Lower lobe of right lung (tissue), 2 donors: ENCODE data around the gene TMEM54. TPM values are rescaled to one million over a fixed set of nuclear protein-coding genes. Genes with fewer than 3 reads are reported as not detected.

Experiments
- ATAC-seq, 2 donors: fragments of 200-7000 bp; cut with Tn5 transposase; one replicate each; pipeline ENCODE4 v1.9.1; 2020 to 2022; ENCODE audit warnings: mild to moderate bottlenecking in 2 of 2, moderate library complexity in 2 of 2
- DNase-seq: peaks from one replicate; pipeline ENCODE4 v3.0.0-alpha.2; 2020
- H3K27ac ChIP-seq: fragments of 200-600 bp; one replicate; pipeline ENCODE4 v1.8.0; 2022
- H3K27me3 ChIP-seq: fragments of 200-600 bp; one replicate; pipeline ENCODE4 v1.8.0; 2022; ENCODE audit warnings: low read depth
- H3K36me3 ChIP-seq: fragments of 200-600 bp; one replicate; pipeline ENCODE4 v1.8.0; 2022; ENCODE audit warnings: mild to moderate bottlenecking
- H3K4me1 ChIP-seq: fragments of 200-600 bp; one replicate; pipeline ENCODE4 v1.8.0; 2022
- H3K4me3 ChIP-seq: fragments of 200-600 bp; one replicate; pipeline ENCODE4 v1.8.0; 2022; ENCODE audit warnings: mild to moderate bottlenecking
- H3K9me3 ChIP-seq: fragments of 200-600 bp; one replicate; pipeline ENCODE4 v1.8.0; 2022
- intact Hi-C: fragments of 100-400 bp; cut with DNase I; formaldehyde crosslinking; loops from one replicate; pipeline ENCODE4 v1.11.0; 2022
- total RNA-seq: library from RNA; stranded (reverse); fragmentation: NEBNext Ultra II Directional; extraction: Animal tissue kit (Norgen Biotek cat#: 25700); gene quantifications from one replicate; pipeline ENCODE4 v1.2.1, GENCODE V29; 2021
- TF ChIP-seq, protein P1 (sequence below): fragments of 200-600 bp; IDR thresholded peaks from one replicate; pipeline ENCODE4 v1.8.0; 2022; ENCODE audit warnings: antibody characterized with exemption, mild to moderate bottlenecking
- donor health status: DM: no; HTN: yes; CAD: no; lungs with severe emphysema.

Gene TMEM54
- total RNA-seq, 1 donor from 2014 or later, result 44.0 TPM

DNA sequence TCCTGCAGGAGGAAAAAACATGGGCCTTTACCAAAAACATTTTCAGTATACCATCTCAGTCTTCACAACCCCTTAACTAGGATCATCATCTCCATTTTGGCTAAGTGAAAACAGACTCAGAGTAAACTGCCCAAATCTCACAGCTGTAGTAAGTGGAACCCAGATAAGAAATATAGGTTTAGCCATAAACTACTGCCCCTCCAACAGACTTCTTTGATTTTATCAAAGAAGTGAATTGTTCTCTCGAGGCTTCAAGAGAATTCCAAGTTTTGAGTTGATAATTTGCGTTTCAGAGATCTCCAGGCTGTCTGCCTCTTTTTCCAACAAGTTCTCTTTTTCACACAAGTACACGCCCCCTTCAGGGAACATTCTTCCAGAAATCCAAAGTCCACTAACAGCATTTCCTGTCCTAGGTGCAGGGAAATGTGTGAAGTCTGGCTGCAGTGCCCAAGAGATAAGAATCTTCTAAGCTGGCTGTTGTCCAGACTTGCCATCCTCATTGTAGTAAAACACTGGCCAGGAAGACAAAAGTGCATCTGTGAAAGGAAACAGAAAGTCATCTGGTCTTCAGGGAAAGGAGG lies 32.6 kb upstream of the TMEM54 start:
- Histone ChIP-seq H3K27ac (peak overlapping the region; percentile 1), H3K36me3 (peaks cover 39% of the 10 kb centered on the region), H3K4me3 (no peak overlapping the region), H3K9me3 (no peaks in the 10 kb centered on the region), H3K4me1 (peaks cover 15% of the 10 kb centered on the region), H3K27me3 (no peaks in the 10 kb centered on the region)
- TF ChIP-seq, protein P1, sequence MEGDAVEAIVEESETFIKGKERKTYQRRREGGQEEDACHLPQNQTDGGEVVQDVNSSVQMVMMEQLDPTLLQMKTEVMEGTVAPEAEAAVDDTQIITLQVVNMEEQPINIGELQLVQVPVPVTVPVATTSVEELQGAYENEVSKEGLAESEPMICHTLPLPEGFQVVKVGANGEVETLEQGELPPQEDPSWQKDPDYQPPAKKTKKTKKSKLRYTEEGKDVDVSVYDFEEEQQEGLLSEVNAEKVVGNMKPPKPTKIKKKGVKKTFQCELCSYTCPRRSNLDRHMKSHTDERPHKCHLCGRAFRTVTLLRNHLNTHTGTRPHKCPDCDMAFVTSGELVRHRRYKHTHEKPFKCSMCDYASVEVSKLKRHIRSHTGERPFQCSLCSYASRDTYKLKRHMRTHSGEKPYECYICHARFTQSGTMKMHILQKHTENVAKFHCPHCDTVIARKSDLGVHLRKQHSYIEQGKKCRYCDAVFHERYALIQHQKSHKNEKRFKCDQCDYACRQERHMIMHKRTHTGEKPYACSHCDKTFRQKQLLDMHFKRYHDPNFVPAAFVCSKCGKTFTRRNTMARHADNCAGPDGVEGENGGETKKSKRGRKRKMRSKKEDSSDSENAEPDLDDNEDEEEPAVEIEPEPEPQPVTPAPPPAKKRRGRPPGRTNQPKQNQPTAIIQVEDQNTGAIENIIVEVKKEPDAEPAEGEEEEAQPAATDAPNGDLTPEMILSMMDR, result no peak
- intact Hi-C loops, result no loop called here
- DNase-seq (no peak), ATAC-seq (peak in 1 of 2 donors; percentile 18)

DNA sequence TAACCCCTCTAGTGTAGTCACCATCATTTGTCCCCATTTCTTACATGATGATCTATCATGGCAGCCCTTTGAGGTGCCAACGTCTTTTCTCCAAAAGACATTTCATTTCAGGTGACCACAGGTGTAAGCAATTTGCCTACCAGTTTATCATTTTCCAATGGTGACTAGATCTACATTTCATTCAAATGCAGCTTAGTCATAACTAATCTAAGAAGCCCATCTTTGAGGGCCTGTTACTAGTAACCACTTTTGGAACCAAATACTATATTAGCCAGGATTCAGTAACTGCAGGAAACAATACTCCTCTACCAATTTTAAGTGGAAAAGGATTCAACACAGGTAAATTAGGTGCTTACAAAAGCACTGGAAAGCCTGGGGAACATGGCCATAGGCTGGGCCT lies 30.6 kb upstream of the TMEM54 start:
- no peaks in the 10 kb centered on the region for H3K27me3 ChIP-seq
- no peaks in the 10 kb centered on the region for H3K9me3 ChIP-seq
- peaks cover 18% of the 10 kb centered on the region for H3K36me3 ChIP-seq
- ATAC-seq (no peak), DNase-seq (no peak)
- intact Hi-C loops, result no loop called here
- H3K4me3 ChIP-seq, result no peak overlapping the region
- TF ChIP-seq, protein P1, result no peak
- peaks cover 15% of the 10 kb centered on the region for H3K4me1 ChIP-seq
- no peak overlapping the region for H3K27ac ChIP-seq

DNA sequence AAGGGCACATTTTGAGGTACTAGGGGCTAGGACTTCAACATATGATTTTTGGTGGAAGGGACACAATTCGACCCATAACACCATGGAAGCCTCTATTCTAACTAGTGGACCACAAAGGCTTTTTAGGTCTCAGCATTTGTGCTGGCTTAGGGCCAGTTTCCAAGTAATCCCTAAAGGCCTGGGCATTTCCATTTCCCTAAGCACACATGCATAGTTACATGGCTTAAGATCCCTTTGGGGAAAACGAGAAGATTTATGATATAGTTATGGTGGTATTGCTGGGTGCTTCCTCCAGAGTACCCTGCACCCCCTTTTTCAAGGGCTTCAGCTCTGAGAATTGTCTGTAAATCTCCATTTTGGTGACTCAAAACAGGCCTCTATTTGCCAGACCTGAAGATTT lies 28.2 kb upstream of the TMEM54 start:
- Histone ChIP-seq H3K4me3 (no peak overlapping the region), H3K36me3 (no peaks in the 10 kb centered on the region), H3K27me3 (peaks cover 5% of the 10 kb centered on the region), H3K9me3 (no peaks in the 10 kb centered on the region), H3K4me1 (peaks cover 32% of the 10 kb centered on the region), H3K27ac (no peak overlapping the region)
- ATAC-seq (no peak), DNase-seq (no peak)
- TF ChIP-seq, protein P1, result no peak
- intact Hi-C loops, result no loop called here

- ATAC-seq (no peak), DNase-seq (no peak)
- H3K36me3 ChIP-seq, result no peaks in the 10 kb centered on the region
- TF ChIP-seq, protein P1, result no peak
- H3K27me3 ChIP-seq, result peaks cover 9% of the 10 kb centered on the region
- H3K4me1 ChIP-seq, result peaks cover 26% of the 10 kb centered on the region
- H3K4me3 ChIP-seq, result no peak overlapping the region
- no peaks in the 10 kb centered on the region for H3K9me3 ChIP-seq
- intact Hi-C loops, result no loop called here
- H3K27ac ChIP-seq, result no peak overlapping the region
These were observed 27.5 kb upstream of the TMEM54 start for GRCh38 chr1:32928715-32929114.

- no peak for ATAC-seq
- peaks cover 21% of the 10 kb centered on the region for H3K4me1 ChIP-seq
- intact Hi-C loops, result no loop called here
- H3K36me3 ChIP-seq, result no peaks in the 10 kb centered on the region
- DNase-seq, result no peak
- no peak overlapping the region for H3K27ac ChIP-seq
- H3K4me3 ChIP-seq, result no peak overlapping the region
- no peaks in the 10 kb centered on the region for H3K9me3 ChIP-seq
- TF ChIP-seq, protein P1, result no peak
- H3K27me3 ChIP-seq, result peaks cover 13% of the 10 kb centered on the region
These were observed 27.1 kb upstream of the TMEM54 start for GRCh38 chr1:32928285-32928684.
